GM18505 (cell line): ENCODE data around the gene MAN2A2.

ENCODE experiments used
- ATAC-seq: cut with Tn5 transposase; IDR thresholded peaks from one replicate; pipeline ENCODE4 v1.9.1; 2021; ENCODE audit not compliant: unreplicated experiment
- POLR2A ChIP-seq: IDR thresholded peaks from 4 replicates; pipeline ENCODE4 v1.6.1; 2011; ENCODE audit warnings: borderline replicate concordance; ENCODE audit not compliant: insufficient read depth, insufficient read length; ENCODE audit errors: extremely low read depth

The MAN2A2 gene

GRCh38 chr15:90875549-90875981, 27.5 kb upstream of the MAN2A2 start:
- no peak for TF ChIP-seq POLR2A
- ATAC-seq, result no peak

- no peak for ATAC-seq
- TF ChIP-seq POLR2A, result no peak
Measured at GRCh38 chr15:90876046-90876445, 27.1 kb upstream of the MAN2A2 start.

- TF ChIP-seq POLR2A, result no peak
- ATAC-seq, result no peak
Measured at GRCh38 chr15:90876512-90877170, 26.5 kb upstream of the MAN2A2 start.

- TF ChIP-seq POLR2A, result no peak
- no peak for ATAC-seq
Measured at GRCh38 chr15:90877315-90877714, 25.8 kb upstream of the MAN2A2 start.

- no peak for ATAC-seq
- no peak for TF ChIP-seq POLR2A
Measured at GRCh38 chr15:90877996-90878395, 25.1 kb upstream of the MAN2A2 start.

GRCh38 chr15:90878660-90879059, 24.4 kb upstream of the MAN2A2 start:
- no peak for TF ChIP-seq POLR2A
- no peak for ATAC-seq

GRCh38 chr15:90879730-90880366, 23.3 kb upstream of the MAN2A2 start:
- TF ChIP-seq POLR2A, result no peak
- no peak for ATAC-seq

GRCh38 chr15:90880381-90881145, 22.5 kb upstream of the MAN2A2 start:
- no peak for TF ChIP-seq POLR2A
- ATAC-seq, result no peak

- TF ChIP-seq POLR2A, result no peak
- no peak for ATAC-seq
Measured at GRCh38 chr15:90881181-90881977, 21.7 kb upstream of the MAN2A2 start.

GRCh38 chr15:90881978-90882721, 21.0 kb upstream of the MAN2A2 start:
- no peak for ATAC-seq
- no peak for TF ChIP-seq POLR2A

- TF ChIP-seq POLR2A, result no peak
- ATAC-seq, result no peak
Measured at GRCh38 chr15:90882781-90883525, 20.1 kb upstream of the MAN2A2 start.

- TF ChIP-seq POLR2A, result no peak
Measured at GRCh38 chr15:90883526-90883975, 19.6 kb upstream of the MAN2A2 start.

More at GRCh38 chr15:90883526-90883975, 19.6 kb upstream of the MAN2A2 start:
- ATAC-seq, result no peak
